Caco-2 (cell line): ENCODE results near the gene OIP5. TPM values are rescaled to one million over a fixed set of nuclear protein-coding genes. Genes with fewer than 3 reads are reported as not detected.
A peak's percentile ranks its signal among the peaks of the same experiment; 100 is the strongest.

Experiments
- BruUV-seq: library from RNA; stranded (reverse); fragments of 400-500 nt; replicated peaks from 2 replicates; lab custom pipeline; 2021; lab: Mats Ljungman, UMichigan
- CTCF ChIA-PET: fragments of 300-600 bp; sonication (Branson Sonifier 250); formaldehyde crosslinking; loops from one replicate; lab custom pipeline; 2022; ENCODE audit warnings: antibody characterized with exemption; lab: Charles Lee
- POLR2A ChIA-PET: fragments of 300-600 bp; sonication (Branson Sonifier 250); formaldehyde crosslinking; loops from one replicate; lab custom pipeline; 2022; ENCODE audit warnings: antibody characterized with exemption; lab: Charles Lee
- DNase-seq, 2 experiments: peaks; one replicate each; pipeline versions ENCODE4 v3.0.0 to v3.0.0-alpha.2; 2020 to 2022
- H3K27me3 ChIP-seq: replicated peaks from 2 replicates; pipeline ENCODE4 v1.6.0; 2011; ENCODE audit warnings: low read length; ENCODE audit not compliant: control insufficient read depth, insufficient read depth
- H3K36me3 ChIP-seq: 2 replicates; pipeline ENCODE4 v1.5.1; 2011; ENCODE audit warnings: low read length; ENCODE audit not compliant: control insufficient read depth, insufficient read depth
- H3K4me1 ChIP-seq: fragments of 250-450 bp; sonication (Bioruptor Pico); 2 replicates; pipeline ENCODE4 v1.5.1; 2020; ENCODE audit warnings: mild to moderate bottlenecking
- H3K4me3 ChIP-seq: 2 replicates; pipeline ENCODE4 v1.5.1; 2011; ENCODE audit warnings: low read depth, mild to moderate bottlenecking, control low read depth, low read length
- H3K9me3 ChIP-seq: fragments of 250-450 bp; sonication (Bioruptor Pico); 2 replicates; pipeline ENCODE4 v1.5.1; 2020; ENCODE audit warnings: mild to moderate bottlenecking, moderate library complexity
- H3K27ac Mint-ChIP-seq: one replicate; pipeline ENCODE4 v1.8.0; 2022; ENCODE audit warnings: mixed read lengths; ENCODE audit not compliant: unreplicated experiment
- H3K27me3 Mint-ChIP-seq: one replicate; pipeline ENCODE4 v1.8.0; 2022; ENCODE audit warnings: mixed read lengths; ENCODE audit not compliant: insufficient read depth, unreplicated experiment
- H3K36me3 Mint-ChIP-seq: one replicate; pipeline ENCODE4 v1.8.0; 2022; ENCODE audit warnings: mild to moderate bottlenecking, mixed read lengths; ENCODE audit not compliant: insufficient read depth, unreplicated experiment
- H3K4me1 Mint-ChIP-seq: one replicate; pipeline ENCODE4 v1.8.0; 2022; ENCODE audit warnings: low read depth, mixed read lengths; ENCODE audit not compliant: unreplicated experiment
- H3K4me3 Mint-ChIP-seq: one replicate; pipeline ENCODE4 v1.8.0; 2022; ENCODE audit warnings: mild to moderate bottlenecking, moderate library complexity, mixed read lengths; ENCODE audit not compliant: unreplicated experiment
- H3K9me3 Mint-ChIP-seq: one replicate; pipeline ENCODE4 v1.8.0; 2022; ENCODE audit warnings: mixed read lengths; ENCODE audit not compliant: unreplicated experiment
- CTCF ChIP-seq, 2 experiments: fragments of 200-600 bp in 1 of 2; IDR thresholded peaks; 1 replicate in 1 of 2; 2 replicates in 1 of 2; pipeline versions ENCODE4 v1.5.1 to v1.8.0; 2011 to 2022; ENCODE audit warnings: antibody characterized with exemption in 1 of 2, control low read depth in 1 of 2, inconsistent platforms in 1 of 2, low read depth in 1 of 2, low read length in 1 of 2, mild to moderate bottlenecking in 1 of 2, moderate library complexity in 1 of 2; ENCODE audit not compliant: insufficient read depth in 1 of 2, severe bottlenecking in 1 of 2, unreplicated experiment in 1 of 2
- intact Hi-C: fragments of 100-400 bp; cut with micrococcal nuclease; formaldehyde crosslinking; loops from one replicate; pipeline ENCODE4 v1.10.0; 2022; ENCODE audit not compliant: unreplicated experiment
- total RNA-seq: library from RNA; stranded (reverse); gene quantifications from 2 replicates; pipeline ENCODE4 v1.2.3, GENCODE V29; 2022

OIP5 gene
- total RNA-seq, 1 experiment from 2014 or later: 26.4 TPM

GRCh38 chr15:41337047-41337446 lies 4.7 kb upstream of the OIP5 start:
- no TSS peak for BruUV-seq
- Mint-ChIP-seq H3K36me3 (peaks cover 73% of the 10 kb centered on the region), H3K4me1 (peaks cover 16% of the 10 kb centered on the region), H3K9me3 (no peaks in the 10 kb centered on the region), H3K27me3 (no peaks in the 10 kb centered on the region), H3K27ac (peak overlapping the region; percentile 70), H3K4me3 (no peak overlapping the region)
- TF ChIP-seq CTCF (IDR thresholded peaks at IDR 0.05; ENCODE audit: insufficient read depth in 1 of 2, low read depth in 1 of 2, low read length in 1 of 2, severe bottlenecking in 1 of 2, unreplicated experiment in 1 of 2): no peak
- ChIA-PET POLR2A (no interaction called here), CTCF (interaction anchor here (0.6 to 0.7 kb wide), 2 partner anchors 130 to 152 kb away, joined by 3 read pairs; no protein-coding TSS in a partner anchor)
- H3K4me1 ChIP-seq: peaks cover 4% of the 10 kb centered on the region; the same call in 1 of the 2 replicates
- H3K9me3 ChIP-seq: no peaks in the 10 kb centered on the region
- intact Hi-C loops: loop anchor here (10.0 kb wide), 1 partner anchor 432 kb away; no protein-coding TSS in a partner anchor
- H3K27me3 ChIP-seq: no peaks in the 10 kb centered on the region
- DNase-seq: no peak
- no peak overlapping the region for H3K4me3 ChIP-seq
- H3K36me3 ChIP-seq: peaks cover 4% of the 10 kb centered on the region

- POLR2A ChIA-PET: no interaction called here
- BruUV-seq: no TSS peak
Observed at GRCh38 chr15:41336549-41336948, 4.2 kb upstream of the OIP5 start.

More at GRCh38 chr15:41336549-41336948, 4.2 kb upstream of the OIP5 start:
- no peak overlapping the region for H3K4me3 Mint-ChIP-seq
- intact Hi-C loops: loop anchor here (10.0 kb wide), 1 partner anchor 432 kb away; no protein-coding TSS in a partner anchor
- H3K9me3 Mint-ChIP-seq: no peaks in the 10 kb centered on the region
- H3K36me3 Mint-ChIP-seq: peaks cover 68% of the 10 kb centered on the region
- no peak overlapping the region for H3K27ac Mint-ChIP-seq
- H3K4me1 Mint-ChIP-seq: peaks cover 16% of the 10 kb centered on the region
- no peak for TF ChIP-seq CTCF (IDR thresholded peaks at IDR 0.05; ENCODE audit: insufficient read depth in 1 of 2, low read depth in 1 of 2, low read length in 1 of 2, severe bottlenecking in 1 of 2, unreplicated experiment in 1 of 2)
- no peak for DNase-seq
- CTCF ChIA-PET: no interaction called here
- Histone ChIP-seq H3K4me1 (peaks cover 4% of the 10 kb centered on the region; the same call in 1 of the 2 replicates), H3K9me3 (no peaks in the 10 kb centered on the region), H3K4me3 (no peak overlapping the region), H3K27me3 (no peaks in the 10 kb centered on the region), H3K36me3 (peaks cover 3% of the 10 kb centered on the region)
- no peaks in the 10 kb centered on the region for H3K27me3 Mint-ChIP-seq
